Activated CD8-positive, alpha-beta memory T cell treated with anti-CD3 and anti-CD28 coated beads, Interleukin-2, amount 10 ng/mL, durations not matched to agents 7 days and 5 days (primary cell): ENCODE measurements around the gene ZNF276. TPM values are rescaled to one million over a fixed set of nuclear protein-coding genes. Genes with fewer than 3 reads are reported as not detected.
"Not testable (repeated sequence)": the region's sequence is repeated elsewhere in the genome, so short reads cannot be mapped to it uniquely, and the experiment has no call there.

ENCODE experiments used
- ATAC-seq: fragments of 150-1000 bp; cut with Tn5 transposase; one replicate; pipeline ENCODE4 v1.10.0; 2021; ENCODE audit warnings: moderate library complexity
- CTCF ChIA-PET: fragments of 350-600 bp; sonication (Branson Sonifier 250); formaldehyde crosslinking; loops from one replicate; lab custom pipeline; 2021; ENCODE audit warnings: antibody characterized with exemption; lab: Charles Lee
- DNase-seq: peaks from one replicate; pipeline ENCODE4 v3.0.0-alpha.2; 2020
- H3K27ac Mint-ChIP-seq: one replicate; pipeline ENCODE4 v1.8.0; 2021; ENCODE audit warnings: mild to moderate bottlenecking, mixed read lengths
- H3K27me3 Mint-ChIP-seq: one replicate; pipeline ENCODE4 v1.8.0; 2021; ENCODE audit warnings: mixed read lengths
- H3K36me3 Mint-ChIP-seq: one replicate; pipeline ENCODE4 v1.8.0; 2021; ENCODE audit warnings: mild to moderate bottlenecking, mixed read lengths
- H3K4me1 Mint-ChIP-seq: one replicate; pipeline ENCODE4 v1.8.0; 2021; ENCODE audit warnings: mixed read lengths
- H3K4me3 Mint-ChIP-seq: one replicate; pipeline ENCODE4 v1.8.0; 2021; ENCODE audit warnings: mild to moderate bottlenecking, moderate library complexity, mixed read lengths
- H3K9me3 Mint-ChIP-seq: one replicate; pipeline ENCODE4 v1.8.0; 2022; ENCODE audit warnings: low read depth, mixed read lengths
- total RNA-seq, 2 experiments: library from RNA; stranded (reverse); gene quantifications; one replicate each; pipeline ENCODE4 v1.2.3, GENCODE V29; 2021

The ZNF276 gene
- 10 to 100 TPM; 38.0 to 58.1 TPM for total RNA-seq

- H3K4me3 Mint-ChIP-seq = peak within 1 kb of the TSS; percentile 86
- H3K36me3 Mint-ChIP-seq = peaks cover 23% of the 10 kb centered on the region
- no peaks in the 10 kb centered on the region for H3K27me3 Mint-ChIP-seq
- DNase-seq (peak; percentile 87), ATAC-seq (peak; percentile 48)
- CTCF ChIA-PET = interaction anchor here (1.4 to 2.1 kb wide), 2 partner anchors 16 to 140 kb away, joined by 5 to 11 read pairs; no protein-coding TSS in a partner anchor
- peak within 1 kb of the TSS; percentile 99 for H3K27ac Mint-ChIP-seq
- H3K4me1 Mint-ChIP-seq = peaks cover 46% of the 10 kb centered on the region
- H3K9me3 Mint-ChIP-seq = no peaks in the 10 kb centered on the region
These were observed at the start of gene ZNF276, which contains the start of gene VPS9D1 for GRCh38 chr16:89720813-89721545. Gene ZNF276 (plus strand): TSS chr16:89721537. CDS start chr16:89721641, 104 bp downstream. Gene VPS9D1 (minus strand): TSS chr16:89720898. CDS start chr16:89720861, 37 bp downstream.

DNA sequence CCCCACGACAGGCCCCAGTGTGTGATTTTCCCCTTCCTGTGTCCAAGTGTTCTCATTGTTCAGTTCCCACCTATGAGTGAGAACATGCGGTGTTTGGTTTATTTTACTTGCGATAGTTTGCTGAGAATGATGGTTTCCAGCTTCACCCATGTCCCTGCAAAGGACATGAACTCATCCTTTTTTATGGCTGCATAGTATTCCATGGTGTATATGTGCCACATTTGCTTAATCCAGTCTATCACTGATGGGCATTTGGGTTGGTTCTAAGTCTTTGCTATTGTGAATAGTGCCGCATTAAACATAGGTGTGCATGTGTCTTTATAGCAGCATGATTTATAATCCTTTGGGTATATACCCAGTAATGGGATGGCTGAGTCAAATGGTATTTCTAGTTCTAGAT, 49.8 kb upstream of the ZNF276 start:
- ATAC-seq, H3K9me3 Mint-ChIP-seq, H3K4me3 Mint-ChIP-seq, H3K36me3 Mint-ChIP-seq, CTCF ChIA-PET, H3K27me3 Mint-ChIP-seq, H3K4me1 Mint-ChIP-seq, DNase-seq, H3K27ac Mint-ChIP-seq: not testable (repeated sequence)

DNA sequence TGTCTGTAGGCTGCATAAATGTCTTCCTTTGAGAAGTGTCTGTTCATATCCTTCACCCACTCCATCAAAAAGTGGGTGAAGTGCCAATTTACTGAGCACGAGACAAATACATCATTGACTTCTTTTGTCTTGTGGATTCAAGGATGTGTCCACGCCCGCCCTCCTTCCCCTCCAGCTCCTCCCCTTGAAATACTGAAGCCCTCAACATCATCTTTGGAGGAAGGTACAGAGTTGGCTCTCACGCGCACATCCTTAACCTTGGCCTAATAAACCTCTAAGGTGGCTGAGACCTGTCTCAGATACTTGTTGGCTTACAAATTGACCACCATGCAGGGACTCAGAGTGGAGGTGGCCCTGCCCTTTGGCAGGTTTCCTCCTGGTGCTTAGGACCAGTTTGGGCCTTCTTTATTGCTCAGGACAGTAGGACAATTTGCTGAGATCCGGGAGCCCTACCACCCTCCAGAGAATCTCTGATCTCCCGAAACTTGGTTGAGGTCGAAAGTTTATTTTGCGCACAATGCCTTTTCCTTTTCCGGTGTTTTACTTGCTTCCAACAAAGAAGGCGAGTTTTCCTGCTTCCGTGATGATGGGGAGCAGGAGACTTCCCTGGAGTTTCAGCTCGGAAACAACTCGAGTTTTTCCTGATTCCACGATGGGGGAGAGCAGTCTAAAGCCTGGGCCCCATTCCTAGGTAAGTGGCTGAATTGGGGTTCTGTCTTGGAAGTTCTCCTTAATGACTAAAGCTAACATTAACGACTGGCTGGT, 49.0 kb upstream of the ZNF276 start:
- Mint-ChIP-seq H3K27ac (no peak overlapping the region), H3K4me3 (no peak overlapping the region), H3K4me1 (no peaks in the 10 kb centered on the region), H3K36me3 (peaks cover 5% of the 10 kb centered on the region), H3K9me3 (no peaks in the 10 kb centered on the region), H3K27me3 (no peaks in the 10 kb centered on the region)
- DNase-seq (no peak), ATAC-seq (no peak)
- CTCF ChIA-PET = no interaction called here

DNA sequence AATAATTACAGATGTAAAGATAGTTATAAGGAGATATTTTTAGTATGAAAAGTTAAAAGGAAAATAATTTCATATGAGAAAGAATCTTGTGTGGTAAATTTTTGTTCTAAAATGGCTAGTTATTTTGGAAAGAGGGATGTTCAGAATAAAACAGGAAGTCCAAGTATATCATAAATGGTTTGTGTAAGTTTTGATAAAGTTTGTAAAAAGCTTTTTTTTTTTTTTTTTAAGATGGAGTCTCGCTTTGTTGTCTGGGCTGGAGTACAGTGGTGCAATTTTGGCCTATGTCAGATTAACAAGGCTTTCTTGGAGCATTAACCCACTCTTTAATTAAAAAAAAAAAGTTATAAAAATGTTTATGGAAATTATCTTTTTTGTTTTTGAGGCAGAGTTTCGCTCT, 43.1 kb upstream of the ZNF276 start:
- H3K27me3 Mint-ChIP-seq = no peaks in the 10 kb centered on the region
- peaks cover 10% of the 10 kb centered on the region for H3K36me3 Mint-ChIP-seq
- CTCF ChIA-PET = interaction anchor here (0.7 to 1.2 kb wide), 2 partner anchors 22 to 175 kb away, joined by 3 to 5 read pairs; no protein-coding TSS in a partner anchor
- H3K27ac Mint-ChIP-seq = no peak overlapping the region
- H3K9me3 Mint-ChIP-seq = peaks cover 2% of the 10 kb centered on the region
- no peak for ATAC-seq
- DNase-seq = no peak
- H3K4me1 Mint-ChIP-seq = no peaks in the 10 kb centered on the region
- no peak overlapping the region for H3K4me3 Mint-ChIP-seq

- DNase-seq (no peak), ATAC-seq (no peak)
- peak overlapping the region; percentile 43 for H3K4me3 Mint-ChIP-seq
- H3K27me3 Mint-ChIP-seq = no peaks in the 10 kb centered on the region
- H3K36me3 Mint-ChIP-seq = peaks cover 17% of the 10 kb centered on the region
- peak overlapping the region; percentile 52 for H3K27ac Mint-ChIP-seq
- CTCF ChIA-PET = interaction anchor here (0.8 to 2.1 kb wide), 5 partner anchors 10 to 178 kb away, joined by 3 to 31 read pairs (median 6); partner anchors contain the start of genes SPATA2L and SPG7
- H3K9me3 Mint-ChIP-seq = no peaks in the 10 kb centered on the region
- peaks cover 17% of the 10 kb centered on the region for H3K4me1 Mint-ChIP-seq
These were observed 35.4 kb upstream of the ZNF276 start for GRCh38 chr16:89685916-89686315.

DNA sequence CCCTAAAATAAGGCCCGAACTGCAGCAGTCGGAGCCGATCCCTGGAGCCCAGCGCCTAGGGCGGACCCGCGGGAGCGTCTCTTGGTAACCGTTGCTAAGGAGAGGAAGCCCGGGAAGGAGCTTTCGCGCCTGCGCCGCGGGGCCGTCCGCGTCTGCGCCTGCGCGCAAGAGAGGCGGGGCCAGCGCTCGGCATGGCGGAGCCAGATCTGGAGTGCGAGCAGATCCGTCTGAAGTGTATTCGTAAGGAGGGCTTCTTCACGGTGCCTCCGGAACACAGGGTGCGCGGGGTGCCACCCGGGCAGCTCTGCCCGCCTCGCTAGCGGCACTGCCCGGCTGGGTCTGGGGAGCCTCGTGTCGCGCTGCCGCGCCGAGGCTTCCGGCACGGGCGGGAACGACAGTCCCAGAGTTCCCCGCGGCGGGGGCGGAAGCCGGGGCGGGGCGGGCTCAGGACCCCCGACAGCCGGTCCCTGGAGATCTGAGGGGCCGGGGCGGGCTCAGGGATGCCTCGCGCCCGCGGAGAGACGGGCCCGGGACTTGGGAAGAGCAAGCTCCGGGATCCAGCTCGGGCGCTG, 34.7 kb upstream of the ZNF276 start, which contains the start of gene CDK10:
TSS of gene CDK10 (plus strand) at position 170 of the 572 bp plus-strand sequence. CDS start at position 192, 22 bp downstream.
- peaks cover 17% of the 10 kb centered on the region for H3K36me3 Mint-ChIP-seq
- DNase-seq (peak; percentile 92), ATAC-seq (peak; percentile 90)
- peak within 1 kb of the TSS; percentile 82 for H3K4me3 Mint-ChIP-seq
- H3K27ac Mint-ChIP-seq = peak within 1 kb of the TSS; percentile 84
- H3K27me3 Mint-ChIP-seq = no peaks in the 10 kb centered on the region
- CTCF ChIA-PET = interaction anchor here (0.8 to 2.1 kb wide), 6 partner anchors 9 to 178 kb away, joined by 3 to 31 read pairs (median 6); partner anchors contain the start of genes SPATA2L and SPG7
- no peaks in the 10 kb centered on the region for H3K9me3 Mint-ChIP-seq
- H3K4me1 Mint-ChIP-seq = peaks cover 17% of the 10 kb centered on the region

DNA sequence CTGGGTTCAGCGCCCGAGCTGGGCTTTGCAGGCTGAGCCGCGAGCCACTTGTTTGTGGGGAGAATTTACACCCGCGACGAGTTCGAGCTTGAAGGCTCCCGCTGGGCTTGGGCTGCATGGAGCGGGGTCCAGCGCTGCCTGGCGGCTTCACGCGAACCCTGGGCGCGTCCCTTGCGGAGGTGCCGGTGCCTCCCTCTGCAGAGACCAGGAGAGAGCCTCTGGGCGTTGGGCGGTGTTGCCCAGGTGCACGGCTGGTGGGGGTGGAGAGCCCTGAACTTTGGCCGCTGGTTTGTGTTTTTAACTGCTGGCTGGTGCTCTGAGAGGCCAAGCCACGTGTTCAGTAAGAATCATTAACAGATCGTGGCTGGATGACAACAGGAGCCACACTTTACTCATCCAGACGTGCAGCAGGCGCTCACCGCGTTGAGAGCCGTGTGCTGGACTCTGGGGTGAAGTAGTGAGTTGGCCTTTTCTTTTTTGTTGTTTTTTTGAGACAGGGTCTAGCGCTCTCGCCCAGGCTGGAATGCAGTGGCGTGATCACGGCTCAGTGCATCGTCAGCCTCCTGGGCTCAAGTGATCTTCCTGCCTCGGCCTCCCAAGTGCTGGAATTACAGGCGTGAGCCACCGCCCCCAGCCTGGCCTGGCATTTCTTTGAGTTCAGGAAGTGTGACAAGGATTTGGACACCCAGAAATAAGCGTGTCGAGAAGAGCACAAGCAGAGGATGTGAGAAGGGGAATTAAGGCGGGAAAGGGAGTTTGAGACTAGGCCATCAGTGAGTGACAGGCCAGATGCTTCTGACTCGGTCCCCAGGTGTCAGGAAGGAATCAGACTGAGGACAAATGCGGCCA, 34.0 kb upstream of the ZNF276 start:
- H3K4me1 Mint-ChIP-seq = peaks cover 17% of the 10 kb centered on the region
- peak overlapping the region; percentile 78 for H3K27ac Mint-ChIP-seq
- peaks cover 17% of the 10 kb centered on the region for H3K36me3 Mint-ChIP-seq
- peak overlapping the region; percentile 82 for H3K4me3 Mint-ChIP-seq
- DNase-seq (no peak), ATAC-seq (peak; percentile 40)
- no peaks in the 10 kb centered on the region for H3K9me3 Mint-ChIP-seq
- CTCF ChIA-PET = interaction anchor here (0.9 to 2.8 kb wide), 6 partner anchors 8 to 173 kb away, joined by 3 to 31 read pairs (median 6); partner anchors contain the start of gene SPATA2L
- H3K27me3 Mint-ChIP-seq = no peaks in the 10 kb centered on the region

GRCh38 chr16:89688395-89688794, 32.9 kb upstream of the ZNF276 start:
- no peaks in the 10 kb centered on the region for H3K27me3 Mint-ChIP-seq
- H3K27ac Mint-ChIP-seq = no peak overlapping the region
- peaks cover 19% of the 10 kb centered on the region for H3K36me3 Mint-ChIP-seq
- no peaks in the 10 kb centered on the region for H3K9me3 Mint-ChIP-seq
- no peak overlapping the region for H3K4me3 Mint-ChIP-seq
- peaks cover 17% of the 10 kb centered on the region for H3K4me1 Mint-ChIP-seq
- DNase-seq (no peak), ATAC-seq (no peak)
- CTCF ChIA-PET = interaction anchor here (1.1 to 2.8 kb wide), 3 partner anchors 11 to 222 kb away, joined by 4 to 13 read pairs (median 4); no protein-coding TSS in a partner anchor

GRCh38 chr16:89689142-89689541, 32.2 kb upstream of the ZNF276 start:
- no peaks in the 10 kb centered on the region for H3K9me3 Mint-ChIP-seq
- no peaks in the 10 kb centered on the region for H3K27me3 Mint-ChIP-seq
- H3K4me3 Mint-ChIP-seq = no peak overlapping the region
- H3K4me1 Mint-ChIP-seq = peaks cover 17% of the 10 kb centered on the region
- H3K36me3 Mint-ChIP-seq = peaks cover 23% of the 10 kb centered on the region
- H3K27ac Mint-ChIP-seq = no peak overlapping the region
- CTCF ChIA-PET = interaction anchor here (0.7 to 2.8 kb wide), 4 partner anchors 11 to 221 kb away, joined by 3 to 13 read pairs (median 4); no protein-coding TSS in a partner anchor
- no peak for DNase-seq
- no peak for ATAC-seq

- peaks cover 21% of the 10 kb centered on the region for H3K36me3 Mint-ChIP-seq
- H3K27me3 Mint-ChIP-seq, H3K4me3 Mint-ChIP-seq, ATAC-seq, DNase-seq, H3K27ac Mint-ChIP-seq, H3K9me3 Mint-ChIP-seq: not testable (repeated sequence)
- CTCF ChIA-PET = interaction anchor here (0.7 to 2.8 kb wide), 4 partner anchors 10 to 221 kb away, joined by 3 to 13 read pairs (median 4); no protein-coding TSS in a partner anchor
- peaks cover 17% of the 10 kb centered on the region for H3K4me1 Mint-ChIP-seq
These were observed 31.7 kb upstream of the ZNF276 start for GRCh38 chr16:89689621-89690020.

DNA sequence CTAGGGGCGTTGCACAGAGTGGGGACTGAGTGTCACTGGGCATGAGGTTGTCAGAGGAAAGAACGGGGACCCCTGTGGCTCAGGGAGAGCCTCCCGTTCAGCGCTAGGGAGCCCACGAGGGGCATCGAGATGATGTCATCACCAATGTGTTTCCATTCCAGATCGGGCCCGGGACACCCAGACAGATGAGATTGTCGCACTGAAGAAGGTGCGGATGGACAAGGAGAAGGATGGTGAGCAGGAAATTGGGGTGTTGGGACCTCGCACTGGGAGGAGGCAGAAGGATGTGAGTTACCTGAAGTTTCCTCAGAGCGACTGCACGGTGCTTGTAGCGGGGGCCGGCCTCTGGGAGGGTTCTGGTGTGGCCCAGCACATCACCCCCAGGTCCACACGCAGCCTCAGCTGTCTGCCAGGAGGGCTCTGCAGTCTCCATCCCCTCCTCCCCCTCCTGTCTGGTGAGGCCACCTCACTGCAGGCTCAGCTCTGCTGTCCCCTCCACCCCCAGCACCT, 30.9 kb upstream of the ZNF276 start:
- H3K36me3 Mint-ChIP-seq = peaks cover 16% of the 10 kb centered on the region
- peaks cover 20% of the 10 kb centered on the region for H3K4me1 Mint-ChIP-seq
- H3K27me3 Mint-ChIP-seq = no peaks in the 10 kb centered on the region
- no peaks in the 10 kb centered on the region for H3K9me3 Mint-ChIP-seq
- CTCF ChIA-PET = interaction anchor here (1.3 to 2.8 kb wide), 3 partner anchors 9 to 15 kb away, joined by 4 to 13 read pairs (median 5); no protein-coding TSS in a partner anchor
- no peak overlapping the region for H3K27ac Mint-ChIP-seq
- H3K4me3 Mint-ChIP-seq = no peak overlapping the region
- DNase-seq (no peak), ATAC-seq (no peak)
